K562 (cell line): ENCODE data around the gene TSC22D2. TPM values are rescaled to one million over a fixed set of nuclear protein-coding genes. Genes with fewer than 3 reads are reported as not detected.

Source experiments
- ATAC-seq: fragments of 200-7000 bp; cut with Tn5 transposase; 3 replicates; pipeline ENCODE4 v1.9.1; 2020; ENCODE audit warnings: moderate library complexity
- BruUV-seq: library from RNA; stranded (reverse); fragments of 400-500 nt; replicated peaks from 2 replicates; lab custom pipeline; 2021; lab: Mats Ljungman, UMichigan
- CTCF ChIA-PET: fragments of 300-600 bp; formaldehyde crosslinking; extraction: SDS; loops from one replicate; lab custom pipeline; 2021; ENCODE audit warnings: low intra/inter-chr PET ratio; lab: Yijun Ruan, JAX
- POLR2A ChIA-PET: fragments of 300-600, 350-650 bp; sonication (Branson Sonifier 250); formaldehyde crosslinking; extraction: SDS; loops from one replicate; lab custom pipeline; 2021; ENCODE audit warnings: antibody characterized with exemption, inconsistent platforms; lab: Yijun Ruan, JAX
- DNase-seq, 4 experiments: peaks; one replicate each; pipeline versions ENCODE4 v3.0.0 to v3.0.0-alpha.2; 2011 to 2018; ENCODE audit warnings: low spot score in 3 of 4, mixed read lengths in 3 of 4; ENCODE audit errors: extremely low read depth in 1 of 4
- FAIRE-seq: peaks from 2 replicates; lab custom pipeline; 2011; peaks lifted over from hg19 to GRCh38; lab: Jason Lieb, UNC
- H2AFZ ChIP-seq: 2 replicates; pipeline ENCODE4 v1.6.0; 2011; ENCODE audit warnings: low read depth, low read length, control low read depth, inconsistent platforms
- H3K27ac ChIP-seq: fragments of 200-600 bp; 3 replicates; pipeline ENCODE4 v1.8.0; 2011; ENCODE audit warnings: low read depth, mild to moderate bottlenecking, control low read depth, inconsistent platforms, low read length, moderate library complexity, mixed read lengths; ENCODE audit errors: extremely low read depth
- H3K27me3 ChIP-seq, 2 experiments: fragments of 300-600 bp in 1 of 2; 2 replicates in 1 of 2; 3 replicates in 1 of 2; pipeline versions ENCODE4 v1.6.0 to v1.8.0; 2011; ENCODE audit warnings: inconsistent platforms in 2 of 2, low read length in 2 of 2, mild to moderate bottlenecking in 1 of 2, mixed read lengths in 1 of 2, moderate library complexity in 1 of 2; ENCODE audit not compliant: control insufficient read depth in 2 of 2, insufficient read depth in 2 of 2
- H3K36me3 ChIP-seq: fragments of 300-600 bp; 3 replicates; pipeline ENCODE4 v1.8.0; 2011; ENCODE audit warnings: mild to moderate bottlenecking, low read length, inconsistent platforms; ENCODE audit not compliant: control insufficient read depth, insufficient read depth
- H3K4me1 ChIP-seq, 2 experiments: fragments of 200-600 bp in 1 of 2; replicated peaks in 1 of 2; 2 replicates in 1 of 2; 3 replicates in 1 of 2; pipeline versions ENCODE4 v1.5.1 to v1.8.0; 2011; ENCODE audit warnings: inconsistent platforms in 2 of 2, low read length in 2 of 2, mild to moderate bottlenecking in 1 of 2, mixed read lengths in 1 of 2, moderate library complexity in 1 of 2; ENCODE audit not compliant: control insufficient read depth in 2 of 2, insufficient read depth in 2 of 2
- H3K4me2 ChIP-seq: 2 replicates; pipeline ENCODE4 v1.6.1; 2011; ENCODE audit warnings: low read length, control low read depth, inconsistent platforms, mixed read lengths; ENCODE audit not compliant: insufficient read depth
- H3K4me3 ChIP-seq: fragments of 200-600 bp; sonication (generic), shearing (Covaris generic); 2 replicates; pipeline ENCODE4 v1.5.1; 2016; ENCODE audit warnings: control low read depth, inconsistent platforms
- H3K79me2 ChIP-seq: fragments of 200-600 bp; 3 replicates; pipeline ENCODE4 v1.8.0; 2011; ENCODE audit warnings: low read length, inconsistent platforms; ENCODE audit not compliant: control insufficient read depth, insufficient read depth
- H3K9ac ChIP-seq, 2 experiments: 2 replicates each; pipeline versions ENCODE4 v1.6.0 to v1.6.1; 2011; ENCODE audit warnings: low read depth in 2 of 2, low read length in 2 of 2, control low read depth in 1 of 2, inconsistent platforms in 1 of 2, mild to moderate bottlenecking in 1 of 2, mixed read lengths in 1 of 2; ENCODE audit not compliant: insufficient read depth in 1 of 2
- H3K9me1 ChIP-seq: one replicate; pipeline ENCODE4 v1.6.0; 2011; ENCODE audit warnings: inconsistent platforms, mild to moderate bottlenecking, low read length, moderate library complexity; ENCODE audit not compliant: control insufficient read depth, insufficient read depth
- H3K9me3 ChIP-seq: replicated peaks from 2 replicates; pipeline ENCODE4 v1.5.1; 2011; ENCODE audit warnings: low read depth, low read length, inconsistent platforms; ENCODE audit not compliant: control insufficient read depth, insufficient read depth
- H4K20me1 ChIP-seq: replicated peaks from 2 replicates; pipeline ENCODE4 v1.6.1; 2011; ENCODE audit warnings: low read length, inconsistent platforms, mixed read lengths; ENCODE audit not compliant: control insufficient read depth, insufficient read depth
- BACH1 ChIP-seq: fragments of 200-800 bp; sonication (Bioruptor generic); IDR thresholded peaks from 2 replicates; pipeline ENCODE4 v1.6.1; 2016; ENCODE audit warnings: missing genetic modification characterization, missing compliant biosample characterization
- BRD4 ChIP-seq: fragments of 200-600 bp; sonication (generic); IDR thresholded peaks from 2 replicates; pipeline ENCODE4 v1.6.1; 2017; ENCODE audit warnings: inconsistent platforms
- ETS2 ChIP-seq: IDR thresholded peaks from 2 replicates; pipeline ENCODE4 v1.6.1; 2016; ENCODE audit warnings: borderline replicate concordance, missing genetic modification characterization, mild to moderate bottlenecking, moderate library complexity, missing compliant biosample characterization; ENCODE audit not compliant: poor library complexity, severe bottlenecking
- HCFC1 ChIP-seq: IDR thresholded peaks from 2 replicates; pipeline ENCODE4 v1.6.1; 2012; ENCODE audit warnings: low read depth, low read length, improper control_type of control experiment
- HDAC8 ChIP-seq: fragments of 450-650 bp; IDR thresholded peaks from 2 replicates; pipeline ENCODE4 v1.6.1; 2016; ENCODE audit warnings: mild to moderate bottlenecking, missing genetic modification characterization, moderate library complexity, missing compliant biosample characterization
- MBD2 ChIP-seq: sonication (generic); IDR thresholded peaks from 2 replicates; pipeline ENCODE4 v1.6.1; 2016; ENCODE audit warnings: low read depth, borderline replicate concordance
- NFRKB ChIP-seq: fragments of 450-650 bp; IDR thresholded peaks from 2 replicates; pipeline ENCODE4 v1.6.1; 2016; ENCODE audit warnings: low read depth
- STAT5A ChIP-seq: IDR thresholded peaks from 2 replicates; pipeline ENCODE4 v1.6.1; 2012; ENCODE audit warnings: low read length, inconsistent platforms, borderline replicate concordance
- TFAM ChIP-seq: fragments of 250-450 bp; sonication (Bioruptor Pico); conservative IDR thresholded peaks from 2 replicates; pipeline ENCODE4 v1.5.0; 2021; ENCODE audit warnings: mild to moderate bottlenecking, moderate library complexity
- THRAP3 ChIP-seq: fragments of 450-650 bp; IDR thresholded peaks from 2 replicates; pipeline ENCODE4 v1.6.1; 2016; ENCODE audit warnings: mild to moderate bottlenecking, inconsistent platforms, borderline replicate concordance
- ZNF165 ChIP-seq: fragments of 250-450 bp; sonication (Bioruptor Pico); IDR thresholded peaks from 2 replicates; pipeline ENCODE4 v1.4.0; 2020; ENCODE audit warnings: borderline replicate concordance
- WGBS: fragments of 100-300 bp; shearing (Covaris generic); methylation state at CpG from one replicate; pipeline ENCODE4 v1.1.6; 2016; ENCODE audit warnings: low coverage, mixed read lengths; ENCODE audit not compliant: insufficient coverage; ENCODE audit errors: missing lambda C conversion rate; 5-methylcytosine and 5-hydroxymethylcytosine counted together
- in situ Hi-C: fragments of 300-500 bp; cut with MboI; formaldehyde crosslinking; loops from 4 replicates; pipeline ENCODE4 v1.15.0; 2018; ENCODE audit warnings: inconsistent platforms, mixed read lengths
- intact Hi-C: fragments of 100-400 bp; cut with micrococcal nuclease; formaldehyde crosslinking; loops from 2 replicates; pipeline ENCODE4 v1.14.2; 2022
- polyA plus RNA-seq, 8 experiments: library from polyadenylated mRNA; depleted of rRNA in 4 of 8; stranded (reverse) in 5 of 8; unstranded in 3 of 8; fragments of >200 nt; fragmentation: Nextera tagmentation in 2 of 8; fragmentation: Illumina TruSeq in 1 of 8; extraction: Ambion mirVana in 2 of 8; extraction: Trizol in 1 of 8; gene quantifications; 2 replicates each; pipeline versions ENCODE4 v1.2.1 to v1.2.3, GENCODE V29; 2011 to 2014; ENCODE audit warnings: inconsistent platforms in 1 of 8, missing spikeins in 1 of 8
- total RNA-seq, 7 experiments: library from RNA; depleted of rRNA in 6 of 7; stranded (reverse); fragments of >200 nt in 6 of 7; fragmentation: Illumina TruSeq in 2 of 7; extraction: Trizol in 2 of 7; gene quantifications; 2 replicates each; pipeline versions ENCODE4 v1.2.1 to v1.2.3, GENCODE V29; 2011 to 2021; ENCODE audit warnings: low replicate concordance in 1 of 7
- TF ChIP-seq, protein P1 (sequence below): fragments of 150-350 bp; conservative IDR thresholded peaks from 2 replicates; pipeline ENCODE4 v1.6.1; 2014; ENCODE audit warnings: low read length
- TF ChIP-seq, protein P2 (sequence below), 2 experiments: IDR thresholded peaks; 2 replicates each; pipeline ENCODE4 v1.6.1; 2012; ENCODE audit warnings: improper control_type of control experiment in 2 of 2, low read depth in 2 of 2, low read length in 2 of 2, borderline replicate concordance in 1 of 2
- TF ChIP-seq, protein P3 (sequence below): fragments of 250-450 bp; sonication (Bioruptor Pico); IDR thresholded peaks from 2 replicates; pipeline ENCODE4 v1.8.0; 2021; ENCODE audit warnings: moderate library complexity, mild to moderate bottlenecking, inconsistent platforms

The TSC22D2 gene
- total and polyA plus RNA-seq, 9 of the 15 experiments (the other 6 are each of a cell fraction or from before 2014, with no cell fraction given), result 5.5 to 44.0 (median 19.3) TPM

DNA sequence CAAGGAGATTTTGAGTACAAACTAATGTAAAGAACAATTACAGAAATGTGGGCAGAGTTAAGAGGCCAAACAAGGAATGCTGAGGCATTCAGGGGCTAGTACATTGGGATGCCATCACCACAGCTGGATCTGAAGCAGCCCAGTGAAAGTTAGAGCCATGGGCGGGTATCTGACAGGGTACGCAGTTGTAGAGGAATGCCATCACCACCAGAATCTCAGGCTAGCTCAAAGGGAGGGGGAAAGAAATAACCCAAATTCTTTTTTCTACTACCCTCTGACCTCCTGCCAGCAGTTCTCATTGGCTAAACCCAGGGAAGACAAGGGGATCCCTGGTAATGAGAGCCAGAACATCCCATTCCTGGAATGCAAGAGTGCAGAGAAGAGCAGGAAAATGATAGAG is 9.0 kb upstream of the TSC22D2 start:
- no peak overlapping the region for H2AFZ ChIP-seq
- H3K4me3 ChIP-seq, result no peak overlapping the region
- H3K9ac ChIP-seq, result no peak overlapping the region
- H4K20me1 ChIP-seq, result no peaks in the 10 kb centered on the region
- intact Hi-C loops, result no loop called here
- H3K27me3 ChIP-seq, result no peaks in the 10 kb centered on the region; a peak in 1 of 5 replicates
- no peak for TF ChIP-seq ETS2 (tag)
- TF ChIP-seq, protein P1, sequence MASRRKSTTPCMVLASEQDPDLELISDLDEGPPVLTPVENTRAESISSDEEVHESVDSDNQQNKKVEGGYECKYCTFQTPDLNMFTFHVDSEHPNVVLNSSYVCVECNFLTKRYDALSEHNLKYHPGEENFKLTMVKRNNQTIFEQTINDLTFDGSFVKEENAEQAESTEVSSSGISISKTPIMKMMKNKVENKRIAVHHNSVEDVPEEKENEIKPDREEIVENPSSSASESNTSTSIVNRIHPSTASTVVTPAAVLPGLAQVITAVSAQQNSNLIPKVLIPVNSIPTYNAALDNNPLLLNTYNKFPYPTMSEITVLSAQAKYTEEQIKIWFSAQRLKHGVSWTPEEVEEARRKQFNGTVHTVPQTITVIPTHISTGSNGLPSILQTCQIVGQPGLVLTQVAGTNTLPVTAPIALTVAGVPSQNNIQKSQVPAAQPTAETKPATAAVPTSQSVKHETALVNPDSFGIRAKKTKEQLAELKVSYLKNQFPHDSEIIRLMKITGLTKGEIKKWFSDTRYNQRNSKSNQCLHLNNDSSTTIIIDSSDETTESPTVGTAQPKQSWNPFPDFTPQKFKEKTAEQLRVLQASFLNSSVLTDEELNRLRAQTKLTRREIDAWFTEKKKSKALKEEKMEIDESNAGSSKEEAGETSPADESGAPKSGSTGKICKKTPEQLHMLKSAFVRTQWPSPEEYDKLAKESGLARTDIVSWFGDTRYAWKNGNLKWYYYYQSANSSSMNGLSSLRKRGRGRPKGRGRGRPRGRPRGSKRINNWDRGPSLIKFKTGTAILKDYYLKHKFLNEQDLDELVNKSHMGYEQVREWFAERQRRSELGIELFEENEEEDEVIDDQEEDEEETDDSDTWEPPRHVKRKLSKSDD, result no peak
- TF ChIP-seq, protein P2, sequence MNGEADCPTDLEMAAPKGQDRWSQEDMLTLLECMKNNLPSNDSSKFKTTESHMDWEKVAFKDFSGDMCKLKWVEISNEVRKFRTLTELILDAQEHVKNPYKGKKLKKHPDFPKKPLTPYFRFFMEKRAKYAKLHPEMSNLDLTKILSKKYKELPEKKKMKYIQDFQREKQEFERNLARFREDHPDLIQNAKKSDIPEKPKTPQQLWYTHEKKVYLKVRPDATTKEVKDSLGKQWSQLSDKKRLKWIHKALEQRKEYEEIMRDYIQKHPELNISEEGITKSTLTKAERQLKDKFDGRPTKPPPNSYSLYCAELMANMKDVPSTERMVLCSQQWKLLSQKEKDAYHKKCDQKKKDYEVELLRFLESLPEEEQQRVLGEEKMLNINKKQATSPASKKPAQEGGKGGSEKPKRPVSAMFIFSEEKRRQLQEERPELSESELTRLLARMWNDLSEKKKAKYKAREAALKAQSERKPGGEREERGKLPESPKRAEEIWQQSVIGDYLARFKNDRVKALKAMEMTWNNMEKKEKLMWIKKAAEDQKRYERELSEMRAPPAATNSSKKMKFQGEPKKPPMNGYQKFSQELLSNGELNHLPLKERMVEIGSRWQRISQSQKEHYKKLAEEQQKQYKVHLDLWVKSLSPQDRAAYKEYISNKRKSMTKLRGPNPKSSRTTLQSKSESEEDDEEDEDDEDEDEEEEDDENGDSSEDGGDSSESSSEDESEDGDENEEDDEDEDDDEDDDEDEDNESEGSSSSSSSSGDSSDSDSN (IDR thresholded peaks at IDR 0.05; ENCODE audit: borderline replicate concordance in 1 of 2, low read depth in 2 of 2, low read length in 2 of 2), result no peak
- no peak for TF ChIP-seq ZNF165
- TF ChIP-seq, protein P3, sequence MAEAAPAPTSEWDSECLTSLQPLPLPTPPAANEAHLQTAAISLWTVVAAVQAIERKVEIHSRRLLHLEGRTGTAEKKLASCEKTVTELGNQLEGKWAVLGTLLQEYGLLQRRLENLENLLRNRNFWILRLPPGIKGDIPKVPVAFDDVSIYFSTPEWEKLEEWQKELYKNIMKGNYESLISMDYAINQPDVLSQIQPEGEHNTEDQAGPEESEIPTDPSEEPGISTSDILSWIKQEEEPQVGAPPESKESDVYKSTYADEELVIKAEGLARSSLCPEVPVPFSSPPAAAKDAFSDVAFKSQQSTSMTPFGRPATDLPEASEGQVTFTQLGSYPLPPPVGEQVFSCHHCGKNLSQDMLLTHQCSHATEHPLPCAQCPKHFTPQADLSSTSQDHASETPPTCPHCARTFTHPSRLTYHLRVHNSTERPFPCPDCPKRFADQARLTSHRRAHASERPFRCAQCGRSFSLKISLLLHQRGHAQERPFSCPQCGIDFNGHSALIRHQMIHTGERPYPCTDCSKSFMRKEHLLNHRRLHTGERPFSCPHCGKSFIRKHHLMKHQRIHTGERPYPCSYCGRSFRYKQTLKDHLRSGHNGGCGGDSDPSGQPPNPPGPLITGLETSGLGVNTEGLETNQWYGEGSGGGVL (CRISPR knock-in tag), result no peak
- no peak for TF ChIP-seq HDAC8 (tag)
- TF ChIP-seq HCFC1, result no peak
- TF ChIP-seq BACH1 (tag), result no peak
- TF ChIP-seq MBD2, result no peak
- no peak for TF ChIP-seq NFRKB
- no peak for TF ChIP-seq BRD4
- TF ChIP-seq STAT5A, result no peak
- TF ChIP-seq TFAM (CRISPR knock-in tag), result no peak
- TF ChIP-seq THRAP3, result no peak
- TF ChIP-seq, all 486 proteins: peak for 0
- no TSS peak for BruUV-seq
- Histone ChIP-seq H3K27ac (no peak overlapping the region), H3K36me3 (no peaks in the 10 kb centered on the region), H3K4me2 (no peak overlapping the region), H3K9me3 (no peaks in the 10 kb centered on the region), H3K9me1 (no peaks in the 10 kb centered on the region), H3K79me2 (no peaks in the 10 kb centered on the region), H3K4me1 (no peaks in the 10 kb centered on the region)
- ATAC-seq (peak; percentile 31; the same call in 1 of the 3 replicates), FAIRE-seq (no peak), DNase-seq (no peak)
- in situ Hi-C loops, result no loop called here
- CTCF ChIA-PET, result no interaction called here
- POLR2A ChIA-PET, result interaction anchor here (0.7 to 0.8 kb wide), 2 partner anchors 50 to 279 kb away, joined by 4 read pairs; no protein-coding TSS in a partner anchor
- 63% methylated on average over 2 of the region's 2 CpGs for WGBS
